Measurements from ENCODE around the gene SEMA6A. TPM values are rescaled to one million over a fixed set of nuclear protein-coding genes. Genes with fewer than 3 reads are reported as not detected.

Gene SEMA6A
- total RNA-seq, 1 experiment from 2014 or later = 18.3 TPM

DNA sequence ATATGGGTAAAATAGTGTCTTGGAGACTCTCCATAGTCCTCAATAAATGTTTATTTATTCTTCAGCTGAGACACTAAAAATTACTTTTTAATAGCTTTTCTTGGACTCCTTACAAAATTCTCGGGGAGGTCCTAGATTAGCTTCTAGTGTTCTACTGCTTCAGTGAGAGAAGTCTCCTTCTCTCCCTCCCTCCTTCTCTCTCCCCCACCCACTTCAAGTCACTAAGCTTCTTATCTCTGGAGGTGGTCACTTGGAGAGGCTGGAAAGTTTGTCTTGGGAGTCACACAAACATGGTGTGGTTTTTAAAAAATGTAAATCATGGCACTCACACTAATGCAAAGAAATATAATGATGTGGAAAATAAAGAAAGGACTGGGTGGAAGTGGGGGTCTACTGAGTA, 64.1 kb downstream of the SEMA6A start:
- Mint-ChIP-seq H3K9me3 (ENCODE audit: unreplicated experiment) (no peaks in the 10 kb centered on the region), H3K4me1 (ENCODE audit: low read depth, unreplicated experiment) (peaks cover 18% of the 10 kb centered on the region), H3K27ac (ENCODE audit: unreplicated experiment) (no peak overlapping the region), H3K36me3 (ENCODE audit: insufficient read depth, unreplicated experiment) (no peaks in the 10 kb centered on the region), H3K4me3 (ENCODE audit: unreplicated experiment) (no peak overlapping the region), H3K27me3 (ENCODE audit: insufficient read depth, unreplicated experiment) (no peaks in the 10 kb centered on the region)
- DNase-seq = no peak
- ChIA-PET POLR2A (no interaction called here), CTCF (no interaction called here)
- no peak overlapping the region for H3K4me3 ChIP-seq (ENCODE audit: low read depth, low read length)
- no TSS peak for BruUV-seq (replicated peaks)
- TF ChIP-seq, protein P1, sequence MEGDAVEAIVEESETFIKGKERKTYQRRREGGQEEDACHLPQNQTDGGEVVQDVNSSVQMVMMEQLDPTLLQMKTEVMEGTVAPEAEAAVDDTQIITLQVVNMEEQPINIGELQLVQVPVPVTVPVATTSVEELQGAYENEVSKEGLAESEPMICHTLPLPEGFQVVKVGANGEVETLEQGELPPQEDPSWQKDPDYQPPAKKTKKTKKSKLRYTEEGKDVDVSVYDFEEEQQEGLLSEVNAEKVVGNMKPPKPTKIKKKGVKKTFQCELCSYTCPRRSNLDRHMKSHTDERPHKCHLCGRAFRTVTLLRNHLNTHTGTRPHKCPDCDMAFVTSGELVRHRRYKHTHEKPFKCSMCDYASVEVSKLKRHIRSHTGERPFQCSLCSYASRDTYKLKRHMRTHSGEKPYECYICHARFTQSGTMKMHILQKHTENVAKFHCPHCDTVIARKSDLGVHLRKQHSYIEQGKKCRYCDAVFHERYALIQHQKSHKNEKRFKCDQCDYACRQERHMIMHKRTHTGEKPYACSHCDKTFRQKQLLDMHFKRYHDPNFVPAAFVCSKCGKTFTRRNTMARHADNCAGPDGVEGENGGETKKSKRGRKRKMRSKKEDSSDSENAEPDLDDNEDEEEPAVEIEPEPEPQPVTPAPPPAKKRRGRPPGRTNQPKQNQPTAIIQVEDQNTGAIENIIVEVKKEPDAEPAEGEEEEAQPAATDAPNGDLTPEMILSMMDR (IDR thresholded peaks at IDR 0.05; ENCODE audit: insufficient read depth in 1 of 2, low read depth in 1 of 2, low read length in 1 of 2, severe bottlenecking in 1 of 2, unreplicated experiment in 1 of 2) = no peak
- H3K9me3 ChIP-seq = no peaks in the 10 kb centered on the region
- no peaks in the 10 kb centered on the region for H3K27me3 ChIP-seq (replicated peaks; ENCODE audit: control insufficient read depth, insufficient read depth, low read length)
- peaks cover 7% of the 10 kb centered on the region; the same call in 1 of the 2 replicates for H3K4me1 ChIP-seq
- intact Hi-C loops (cut with micrococcal nuclease; ENCODE audit: unreplicated experiment) = no loop called here
- no peaks in the 10 kb centered on the region for H3K36me3 ChIP-seq (ENCODE audit: control insufficient read depth, insufficient read depth, low read length)

DNA sequence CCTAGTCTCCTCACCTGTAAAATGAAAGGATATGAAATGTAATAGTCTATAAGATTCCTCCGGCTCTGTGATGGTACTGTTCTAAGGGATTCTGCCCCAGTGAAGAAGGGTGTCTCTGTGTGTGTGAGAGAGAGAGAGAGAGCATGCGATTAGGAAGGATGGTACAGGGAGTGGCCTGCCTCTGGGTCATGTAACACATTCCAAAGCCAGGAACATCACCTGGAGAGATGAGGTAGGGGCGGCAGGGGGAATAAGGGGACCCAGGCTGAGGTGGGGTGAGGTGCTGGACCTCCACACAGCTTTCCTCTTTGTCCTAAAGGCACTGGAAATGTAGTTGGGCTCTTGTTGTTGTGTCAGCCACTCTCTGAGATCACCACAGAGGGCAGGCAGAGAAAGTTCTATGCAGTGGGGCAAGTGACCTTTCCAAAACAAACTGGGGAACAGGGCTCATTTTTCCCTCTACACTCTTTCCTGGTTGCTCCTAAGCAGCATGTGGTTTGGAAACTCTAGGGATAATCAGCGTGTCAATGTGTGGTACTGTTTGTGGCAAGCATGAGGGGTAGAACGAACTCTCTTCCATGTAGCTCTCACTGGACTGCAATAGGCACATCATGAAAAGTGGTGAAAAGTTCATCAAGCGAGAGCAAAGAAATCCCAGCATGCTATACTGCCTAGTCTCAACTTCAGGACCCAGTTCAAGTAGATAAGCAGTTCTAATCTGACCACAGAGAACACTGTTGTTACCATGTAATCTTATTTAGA, 65.0 kb downstream of the SEMA6A start:
- POLR2A ChIA-PET = no interaction called here
- H3K27ac Mint-ChIP-seq (ENCODE audit: unreplicated experiment) = no peak overlapping the region
- Histone ChIP-seq H3K9me3 (no peaks in the 10 kb centered on the region), H3K4me3 (ENCODE audit: low read depth, low read length) (no peak overlapping the region), H3K27me3 (replicated peaks; ENCODE audit: control insufficient read depth, insufficient read depth, low read length) (no peaks in the 10 kb centered on the region), H3K4me1 (peaks cover 7% of the 10 kb centered on the region; the same call in 1 of the 2 replicates), H3K36me3 (ENCODE audit: control insufficient read depth, insufficient read depth, low read length) (no peaks in the 10 kb centered on the region)
- no peaks in the 10 kb centered on the region for H3K36me3 Mint-ChIP-seq (ENCODE audit: insufficient read depth, unreplicated experiment)
- H3K27me3 Mint-ChIP-seq (ENCODE audit: insufficient read depth, unreplicated experiment) = no peaks in the 10 kb centered on the region
- H3K4me1 Mint-ChIP-seq (ENCODE audit: low read depth, unreplicated experiment) = peaks cover 16% of the 10 kb centered on the region
- H3K4me3 Mint-ChIP-seq (ENCODE audit: unreplicated experiment) = no peak overlapping the region
- CTCF ChIA-PET = no interaction called here
- TF ChIP-seq, protein P1 (IDR thresholded peaks at IDR 0.05; ENCODE audit: insufficient read depth in 1 of 2, low read depth in 1 of 2, low read length in 1 of 2, severe bottlenecking in 1 of 2, unreplicated experiment in 1 of 2) = no peak
- no peak for DNase-seq
- BruUV-seq (replicated peaks) = no TSS peak
- no peaks in the 10 kb centered on the region for H3K9me3 Mint-ChIP-seq (ENCODE audit: unreplicated experiment)
- intact Hi-C loops (cut with micrococcal nuclease; ENCODE audit: unreplicated experiment) = no loop called here

DNA sequence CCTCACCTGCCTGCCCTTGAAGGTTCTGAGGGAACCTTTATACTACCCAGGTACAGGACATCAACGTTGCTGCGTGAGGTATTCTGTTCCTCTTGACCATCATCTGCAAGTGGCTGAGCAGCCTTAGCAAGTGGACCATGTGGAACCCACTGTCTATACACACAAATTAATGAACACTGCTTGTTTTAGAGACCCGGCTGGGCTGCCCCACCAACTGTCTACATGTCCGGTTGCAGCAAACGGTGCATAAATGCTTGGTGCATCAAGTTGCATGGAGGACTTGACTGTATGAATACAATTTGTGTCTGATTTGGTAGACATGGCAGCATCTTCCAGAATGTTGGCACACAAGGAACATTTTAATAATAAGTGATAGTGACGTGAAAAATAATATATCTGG, 65.8 kb downstream of the SEMA6A start:
- H3K27me3 Mint-ChIP-seq (ENCODE audit: insufficient read depth, unreplicated experiment) = no peaks in the 10 kb centered on the region
- Histone ChIP-seq H3K9me3 (no peaks in the 10 kb centered on the region), H3K27me3 (replicated peaks; ENCODE audit: control insufficient read depth, insufficient read depth, low read length) (no peaks in the 10 kb centered on the region), H3K4me1 (peaks cover 7% of the 10 kb centered on the region; the same call in 1 of the 2 replicates), H3K4me3 (ENCODE audit: low read depth, low read length) (no peak overlapping the region), H3K36me3 (ENCODE audit: control insufficient read depth, insufficient read depth, low read length) (no peaks in the 10 kb centered on the region)
- peaks cover 16% of the 10 kb centered on the region for H3K4me1 Mint-ChIP-seq (ENCODE audit: low read depth, unreplicated experiment)
- H3K36me3 Mint-ChIP-seq (ENCODE audit: insufficient read depth, unreplicated experiment) = no peaks in the 10 kb centered on the region
- ChIA-PET CTCF (no interaction called here), POLR2A (no interaction called here)
- no peak overlapping the region for H3K4me3 Mint-ChIP-seq (ENCODE audit: unreplicated experiment)
- intact Hi-C loops (cut with micrococcal nuclease; ENCODE audit: unreplicated experiment) = no loop called here
- TF ChIP-seq, protein P1 (IDR thresholded peaks at IDR 0.05; ENCODE audit: insufficient read depth in 1 of 2, low read depth in 1 of 2, low read length in 1 of 2, severe bottlenecking in 1 of 2, unreplicated experiment in 1 of 2) = no peak
- H3K27ac Mint-ChIP-seq (ENCODE audit: unreplicated experiment) = no peak overlapping the region
- H3K9me3 Mint-ChIP-seq (ENCODE audit: unreplicated experiment) = no peaks in the 10 kb centered on the region
- BruUV-seq (replicated peaks) = no TSS peak
- DNase-seq = no peak
